ENCODE results near the gene XAB2.

XAB2 gene

GRCh38 chr19:7602240-7602934, 27.0 kb downstream of the XAB2 start:
- TF ChIP-seq CTCF (IDR thresholded peaks at IDR 0.05; ENCODE audit: low read depth, low read length): no peak
- no peak for DNase-seq (ENCODE audit: extremely low read depth, low read depth)

- TF ChIP-seq CTCF (IDR thresholded peaks at IDR 0.05; ENCODE audit: low read depth, low read length): no peak
- DNase-seq (ENCODE audit: extremely low read depth, low read depth): no peak
Measured at GRCh38 chr19:7600721-7601120, 28.6 kb downstream of the XAB2 start.

GRCh38 chr19:7598180-7598579, 31.2 kb downstream of the XAB2 start:
- no peak for TF ChIP-seq CTCF (IDR thresholded peaks at IDR 0.05; ENCODE audit: low read depth, low read length)
- DNase-seq (ENCODE audit: extremely low read depth, low read depth): no peak

- no peak for DNase-seq (ENCODE audit: extremely low read depth, low read depth)
- TF ChIP-seq CTCF (IDR thresholded peaks at IDR 0.05; ENCODE audit: low read depth, low read length): no peak
Measured at GRCh38 chr19:7597689-7598088, 31.7 kb downstream of the XAB2 start.

- DNase-seq (ENCODE audit: extremely low read depth, low read depth): no peak
- no peak for TF ChIP-seq CTCF (IDR thresholded peaks at IDR 0.05; ENCODE audit: low read depth, low read length)
Measured at GRCh38 chr19:7596211-7596937, 33.0 kb downstream of the XAB2 start.

- peak; percentile 11 for DNase-seq (ENCODE audit: extremely low read depth, low read depth)
- TF ChIP-seq CTCF (IDR thresholded peaks at IDR 0.05; ENCODE audit: low read depth, low read length): no peak
Measured at GRCh38 chr19:7595466-7596133, 33.7 kb downstream of the XAB2 start, which contains the start of gene CAMSAP3. CAMSAP3 (plus strand) TSS chr19:7595863; CDS start chr19:7596003, 140 bp downstream.

GRCh38 chr19:7590256-7590655, 39.1 kb downstream of the XAB2 start:
- no peak for DNase-seq (ENCODE audit: extremely low read depth, low read depth)
- no peak for TF ChIP-seq CTCF (IDR thresholded peaks at IDR 0.05; ENCODE audit: low read depth, low read length)
